ENCODE data around the gene PNMA6A.
"Not testable (repeated sequence)": the region's sequence is repeated elsewhere in the genome, so short reads cannot be mapped to it uniquely, and the experiment has no call there.

The PNMA6A gene

DNA sequence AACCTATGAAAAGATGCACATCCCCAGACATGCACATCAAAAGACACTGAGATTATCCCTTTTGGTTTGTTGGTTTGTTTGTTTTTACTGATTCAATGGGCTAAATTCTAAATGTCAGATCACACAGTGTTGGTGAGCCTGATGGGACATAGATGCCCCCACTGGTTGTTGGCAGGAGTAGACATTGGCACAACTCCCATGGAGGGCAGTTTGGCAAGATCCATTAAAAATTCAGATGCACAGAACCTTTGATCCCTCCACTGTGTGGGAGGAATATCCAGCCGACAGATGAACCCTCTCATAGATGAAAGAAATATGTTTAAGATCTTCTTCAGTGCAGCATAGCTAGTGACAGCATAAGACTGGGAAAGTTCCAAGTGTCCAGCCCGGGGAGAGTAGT, 38.5 kb downstream of the PNMA6A start:
- H3K36me3 ChIP-seq (ENCODE audit: control insufficient read depth in 4 of 4, insufficient read depth in 4 of 4, low read length in 3 of 4); CTCF ChIA-PET; DNase-seq; H3K27ac ChIP-seq (ENCODE audit: insufficient read depth in 1 of 2, low read depth in 1 of 2, low read length in 2 of 2, poor library complexity in 1 of 2, severe bottlenecking in 2 of 2); H3K4me3 ChIP-seq (ENCODE audit: control insufficient read depth in 1 of 7, extremely low read depth in 1 of 7, insufficient read depth in 4 of 7, low read depth in 2 of 7, low read length in 6 of 7); H3K27me3 ChIP-seq (replicated peaks in 2 of 5; ENCODE audit: control insufficient read depth in 4 of 5, insufficient read depth in 5 of 5, low read length in 4 of 5); H3K4me1 ChIP-seq (ENCODE audit: control extremely low read depth in 1 of 4, control insufficient read depth in 4 of 4, insufficient read depth in 4 of 4, low read length in 3 of 4); H3K9me3 ChIP-seq (ENCODE audit: control extremely low read depth in 1 of 5, control insufficient read depth in 4 of 5, insufficient read depth in 2 of 5, low read depth in 1 of 5, low read length in 4 of 5); POLR2A ChIA-PET: not testable (repeated sequence)
- no CpG with 5 or more reads among the region's 2 CpGs for WGBS (ENCODE audit: insufficient coverage)

DNA sequence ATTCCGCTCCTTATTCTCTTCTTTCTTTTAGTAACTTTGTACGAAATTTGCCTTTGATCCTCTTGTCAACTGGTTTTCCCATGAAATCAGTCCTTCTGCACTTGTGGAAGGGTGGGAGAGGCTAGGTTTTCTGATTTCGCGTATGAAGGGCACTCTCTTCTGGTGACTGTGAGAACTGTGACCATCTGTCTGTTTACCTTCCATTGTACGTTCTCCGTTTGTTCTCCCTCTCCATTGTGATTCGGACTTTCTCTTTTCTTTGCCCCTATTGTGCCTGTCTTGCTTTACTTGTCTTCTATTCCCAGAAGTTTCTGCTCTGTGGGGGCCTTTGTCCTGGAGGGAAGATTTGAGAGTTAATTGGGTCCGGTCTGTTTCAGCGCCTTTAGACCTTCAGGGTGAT, 41.6 kb downstream of the PNMA6A start:
- H3K9me3 ChIP-seq (ENCODE audit: control extremely low read depth in 1 of 5, control insufficient read depth in 4 of 5, insufficient read depth in 2 of 5, low read depth in 1 of 5, low read length in 4 of 5); DNase-seq; POLR2A ChIA-PET; H3K4me1 ChIP-seq (ENCODE audit: control extremely low read depth in 1 of 4, control insufficient read depth in 4 of 4, insufficient read depth in 4 of 4, low read length in 3 of 4); H3K4me3 ChIP-seq (ENCODE audit: control insufficient read depth in 1 of 7, extremely low read depth in 1 of 7, insufficient read depth in 4 of 7, low read depth in 2 of 7, low read length in 6 of 7); H3K36me3 ChIP-seq (ENCODE audit: control insufficient read depth in 4 of 4, insufficient read depth in 4 of 4, low read length in 3 of 4); CTCF ChIA-PET; H3K27ac ChIP-seq (ENCODE audit: insufficient read depth in 1 of 2, low read depth in 1 of 2, low read length in 2 of 2, poor library complexity in 1 of 2, severe bottlenecking in 2 of 2); H3K27me3 ChIP-seq (replicated peaks in 2 of 5; ENCODE audit: control insufficient read depth in 4 of 5, insufficient read depth in 5 of 5, low read length in 4 of 5): not testable (repeated sequence)
- no CpG with 5 or more reads among the region's 9 CpGs for WGBS (ENCODE audit: insufficient coverage)

DNA sequence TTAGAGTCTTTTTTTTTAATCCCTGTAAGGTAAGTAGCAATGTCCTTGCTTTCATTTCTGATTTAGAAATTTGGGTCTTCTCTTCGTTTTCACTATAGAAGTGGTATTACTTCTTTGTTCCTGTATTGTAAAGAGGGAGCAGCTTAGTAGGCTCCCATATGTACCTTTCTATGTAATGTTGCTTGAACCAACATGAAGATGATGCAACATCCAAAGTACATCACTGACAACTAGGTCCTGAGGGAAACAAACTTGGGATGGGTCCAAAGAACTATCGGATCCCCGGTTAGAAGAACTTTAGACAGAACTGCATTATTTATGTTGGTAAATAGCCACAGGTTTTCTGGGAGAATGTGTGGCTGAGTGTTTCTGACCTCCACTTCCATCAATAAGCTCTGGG, 45.5 kb downstream of the PNMA6A start:
- H3K36me3 ChIP-seq (ENCODE audit: control insufficient read depth in 4 of 4, insufficient read depth in 4 of 4, low read length in 3 of 4); H3K27me3 ChIP-seq (replicated peaks in 2 of 5; ENCODE audit: control insufficient read depth in 4 of 5, insufficient read depth in 5 of 5, low read length in 4 of 5); DNase-seq; POLR2A ChIA-PET; H3K27ac ChIP-seq (ENCODE audit: insufficient read depth in 1 of 2, low read depth in 1 of 2, low read length in 2 of 2, poor library complexity in 1 of 2, severe bottlenecking in 2 of 2); H3K9me3 ChIP-seq (ENCODE audit: control extremely low read depth in 1 of 5, control insufficient read depth in 4 of 5, insufficient read depth in 2 of 5, low read depth in 1 of 5, low read length in 4 of 5); H3K4me1 ChIP-seq (ENCODE audit: control extremely low read depth in 1 of 4, control insufficient read depth in 4 of 4, insufficient read depth in 4 of 4, low read length in 3 of 4); CTCF ChIA-PET; H3K4me3 ChIP-seq (ENCODE audit: control insufficient read depth in 1 of 7, extremely low read depth in 1 of 7, insufficient read depth in 4 of 7, low read depth in 2 of 7, low read length in 6 of 7): not testable (repeated sequence)
- WGBS (ENCODE audit: insufficient coverage): no CpG with 5 or more reads among the region's 3 CpGs

DNA sequence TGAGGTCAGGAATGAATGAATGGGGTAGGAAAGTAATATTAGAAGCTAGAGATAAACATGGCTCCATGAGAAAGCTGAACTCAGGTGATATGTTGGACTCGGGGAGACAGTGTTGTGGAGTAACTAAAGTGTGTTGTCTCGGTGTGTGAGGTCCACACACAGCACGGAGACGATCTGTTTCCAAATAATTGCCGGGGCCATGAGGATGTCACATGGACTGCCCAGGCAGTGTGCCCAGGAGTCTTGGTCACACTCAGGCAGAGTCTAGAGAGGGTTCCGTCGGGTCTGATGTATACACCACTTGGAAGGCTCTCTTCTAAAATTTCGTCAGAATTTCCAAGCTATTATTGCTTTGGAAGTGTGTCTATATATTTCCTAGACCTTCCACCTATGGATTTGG, 48.0 kb downstream of the PNMA6A start:
- H3K27ac ChIP-seq (ENCODE audit: insufficient read depth in 1 of 2, low read depth in 1 of 2, low read length in 2 of 2, poor library complexity in 1 of 2, severe bottlenecking in 2 of 2); H3K27me3 ChIP-seq (replicated peaks in 2 of 5; ENCODE audit: control insufficient read depth in 4 of 5, insufficient read depth in 5 of 5, low read length in 4 of 5); CTCF ChIA-PET; H3K4me1 ChIP-seq (ENCODE audit: control extremely low read depth in 1 of 4, control insufficient read depth in 4 of 4, insufficient read depth in 4 of 4, low read length in 3 of 4); H3K36me3 ChIP-seq (ENCODE audit: control insufficient read depth in 4 of 4, insufficient read depth in 4 of 4, low read length in 3 of 4); DNase-seq; H3K4me3 ChIP-seq (ENCODE audit: control insufficient read depth in 1 of 7, extremely low read depth in 1 of 7, insufficient read depth in 4 of 7, low read depth in 2 of 7, low read length in 6 of 7); POLR2A ChIA-PET; H3K9me3 ChIP-seq (ENCODE audit: control extremely low read depth in 1 of 5, control insufficient read depth in 4 of 5, insufficient read depth in 2 of 5, low read depth in 1 of 5, low read length in 4 of 5): not testable (repeated sequence)
- WGBS (ENCODE audit: insufficient coverage): no CpG with 5 or more reads among the region's 8 CpGs

DNA sequence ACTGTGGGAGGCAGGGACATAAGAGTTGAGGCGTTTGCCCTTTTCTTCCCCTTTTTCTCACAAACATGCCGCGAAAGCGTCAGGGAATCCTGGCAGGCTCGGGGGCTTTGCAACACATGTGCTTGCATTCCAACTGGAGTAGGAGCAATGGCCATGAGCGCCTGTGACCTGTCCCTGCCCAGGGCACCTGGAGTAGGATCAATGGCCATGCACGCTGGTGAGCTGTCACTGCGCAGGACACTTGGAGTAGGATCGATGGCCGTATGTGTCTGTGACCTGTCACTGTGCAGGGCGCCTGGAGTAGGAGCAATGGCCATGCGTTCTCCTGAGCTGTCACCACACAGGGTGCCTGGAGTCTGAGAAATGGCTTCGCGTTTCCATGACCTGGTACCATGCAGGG, 51.2 kb downstream of the PNMA6A start:
- DNase-seq; H3K4me3 ChIP-seq (ENCODE audit: control insufficient read depth in 1 of 7, extremely low read depth in 1 of 7, insufficient read depth in 4 of 7, low read depth in 2 of 7, low read length in 6 of 7); H3K9me3 ChIP-seq (ENCODE audit: control extremely low read depth in 1 of 5, control insufficient read depth in 4 of 5, insufficient read depth in 2 of 5, low read depth in 1 of 5, low read length in 4 of 5); H3K36me3 ChIP-seq (ENCODE audit: control insufficient read depth in 4 of 4, insufficient read depth in 4 of 4, low read length in 3 of 4); H3K27me3 ChIP-seq (replicated peaks in 2 of 5; ENCODE audit: control insufficient read depth in 4 of 5, insufficient read depth in 5 of 5, low read length in 4 of 5); H3K27ac ChIP-seq (ENCODE audit: insufficient read depth in 1 of 2, low read depth in 1 of 2, low read length in 2 of 2, poor library complexity in 1 of 2, severe bottlenecking in 2 of 2); POLR2A ChIA-PET; H3K4me1 ChIP-seq (ENCODE audit: control extremely low read depth in 1 of 4, control insufficient read depth in 4 of 4, insufficient read depth in 4 of 4, low read length in 3 of 4); CTCF ChIA-PET: not testable (repeated sequence)
- WGBS (ENCODE audit: insufficient coverage): no CpG with 5 or more reads among the region's 14 CpGs

Measured in common myeloid progenitor, CD34-positive (primary cell).